NCI-H69 (cell line): ENCODE results near the gene ZNF177.
"Not testable (repeated sequence)": the region's sequence is repeated elsewhere in the genome, so short reads cannot be mapped to it uniquely, and the experiment has no call there.

Experiments used
- DNase-seq: peaks from one replicate; lab custom pipeline; 2025; lab: John Stamatoyannopoulos, UW

ZNF177 gene

DNA sequence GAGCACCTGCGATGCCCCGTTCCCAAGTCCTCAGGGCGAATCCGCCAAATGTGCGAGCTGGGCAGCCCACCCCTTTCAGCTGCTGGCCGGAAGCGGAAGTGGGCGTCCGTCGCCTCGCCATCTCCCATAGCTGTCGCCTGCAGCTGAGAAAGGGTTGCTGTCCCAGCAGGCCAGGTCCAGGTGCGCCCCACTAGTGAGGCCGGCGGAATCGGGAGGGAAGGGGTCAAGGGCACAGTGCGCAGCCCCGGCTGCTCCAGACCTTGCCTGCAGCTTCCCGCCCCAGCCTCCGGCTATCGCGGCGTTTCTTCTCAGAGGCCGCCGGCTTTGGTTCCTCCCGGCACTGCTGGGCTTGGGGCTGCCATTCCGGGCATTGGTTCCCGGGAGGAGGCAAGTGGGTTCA lies at the start of gene ZNF177:
ZNF177 (plus strand) TSS at position 109 of the 400 bp plus-strand sequence. CDS start 15,299 bp downstream, outside the sequence.
- DNase-seq = no peak

DNA sequence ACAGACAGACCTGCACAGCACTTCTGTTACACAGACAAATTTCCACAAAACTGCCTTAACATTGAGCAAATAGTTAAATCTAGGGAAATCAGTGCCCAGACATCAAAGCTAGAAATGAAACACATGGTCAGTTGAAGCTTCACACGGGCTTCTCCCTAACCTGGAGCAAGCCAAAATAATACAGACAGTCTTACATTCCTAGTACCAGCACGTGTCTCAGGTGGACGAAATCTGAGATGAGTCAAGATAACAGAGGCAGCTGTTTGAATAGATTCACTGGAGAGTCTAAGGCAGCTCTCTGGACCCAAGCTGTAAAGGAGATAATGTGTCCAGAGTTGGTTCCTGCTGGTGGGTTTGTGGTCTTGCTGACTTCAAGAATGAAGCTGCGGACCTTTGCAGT lies 49.1 kb upstream of the ZNF177 start:
- DNase-seq = no peak

GRCh38 chr19:9321338-9321737 lies 41.5 kb upstream of the ZNF177 start:
- DNase-seq = no peak

DNA sequence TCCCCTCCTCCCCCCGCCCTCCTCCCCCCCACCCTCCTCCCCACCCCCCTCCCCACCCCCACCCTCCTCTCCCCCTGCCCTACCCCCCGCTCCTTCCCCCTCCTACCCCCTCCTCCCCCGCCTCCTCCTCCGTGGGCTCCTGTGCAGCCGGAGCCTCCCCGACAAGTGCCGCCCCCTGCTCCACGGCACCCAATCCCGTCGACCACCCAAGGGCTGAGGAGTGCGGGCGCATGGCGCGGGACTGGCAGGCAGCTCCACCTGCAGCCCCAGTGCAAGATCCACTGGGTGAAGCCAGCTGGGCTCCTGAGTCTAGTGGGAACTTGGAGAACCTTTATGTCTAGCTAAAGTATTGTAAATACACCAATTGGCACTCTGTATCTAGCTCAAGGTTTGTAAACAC lies 41.1 kb upstream of the ZNF177 start:
- not testable (repeated sequence) for DNase-seq

DNA sequence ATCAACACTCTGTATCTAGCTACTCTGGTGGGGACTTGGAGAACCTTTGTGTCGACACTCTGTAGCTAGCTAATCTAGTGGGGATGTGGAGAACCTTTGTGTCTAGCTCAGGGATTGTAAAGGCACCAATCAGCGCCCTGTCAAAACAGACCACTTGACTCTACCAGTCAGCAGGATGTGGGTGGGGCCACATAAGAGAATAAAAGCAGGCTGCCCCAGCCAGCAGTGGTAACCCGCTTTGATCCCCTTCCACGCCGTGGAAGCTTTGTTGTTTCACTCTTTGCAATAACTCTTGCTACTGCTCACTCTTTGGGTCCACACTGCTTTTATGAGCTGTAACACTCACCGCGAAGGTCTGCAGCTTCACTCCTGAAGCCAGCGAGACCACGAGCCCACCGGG lies 40.6 kb upstream of the ZNF177 start:
- not testable (repeated sequence) for DNase-seq

DNA sequence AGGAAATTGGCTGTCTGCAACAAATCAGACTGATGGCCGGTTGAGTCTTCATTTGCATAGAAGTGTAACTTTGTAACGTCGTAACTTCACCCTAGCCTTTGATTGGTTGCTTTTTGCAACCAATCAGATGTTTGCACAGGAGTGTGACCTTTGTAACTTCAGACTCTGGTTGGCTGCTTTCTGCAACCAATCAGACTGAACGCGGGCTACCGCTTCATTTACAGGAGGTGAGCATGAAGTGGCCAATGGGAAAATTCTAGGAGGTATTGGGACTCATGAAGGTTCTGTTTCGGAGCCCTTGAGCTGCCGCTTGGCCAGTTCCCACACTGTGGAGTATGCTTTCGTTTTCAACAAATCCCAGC lies 39.3 kb upstream of the ZNF177 start:
- peak; percentile 82 for DNase-seq

- peak; percentile 96 for DNase-seq
Measured at GRCh38 chr19:9323919-9324583, 38.8 kb upstream of the ZNF177 start, which contains the start of gene ZNF559. Gene ZNF559, plus strand, starts transcription at chr19:9324179. Its CDS starts 14,371 bp downstream, at chr19:9338550.

DNA sequence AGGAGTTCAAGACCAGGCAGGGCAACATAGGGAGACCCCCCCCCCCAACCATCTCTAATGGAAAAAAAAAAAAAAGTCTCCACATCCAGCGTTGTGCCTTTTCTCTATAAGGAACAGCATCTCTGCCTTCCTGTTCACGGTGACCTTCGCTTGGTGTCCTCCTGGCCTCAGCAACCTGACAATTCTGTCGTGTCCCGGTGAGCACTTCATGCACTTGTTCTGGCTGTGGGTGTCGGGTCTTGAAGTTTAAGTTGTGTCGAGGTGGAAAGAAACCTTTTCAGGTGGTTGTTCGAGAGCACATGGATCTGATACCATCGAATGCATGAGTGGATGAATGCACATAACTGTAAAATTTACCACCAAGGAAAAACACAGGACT lies 38.2 kb upstream of the ZNF177 start:
- no peak for DNase-seq

GRCh38 chr19:9329999-9330398 lies 32.8 kb upstream of the ZNF177 start:
- DNase-seq = no peak

- DNase-seq = no peak
Measured at GRCh38 chr19:9342610-9343304, 20.1 kb upstream of the ZNF177 start.

DNA sequence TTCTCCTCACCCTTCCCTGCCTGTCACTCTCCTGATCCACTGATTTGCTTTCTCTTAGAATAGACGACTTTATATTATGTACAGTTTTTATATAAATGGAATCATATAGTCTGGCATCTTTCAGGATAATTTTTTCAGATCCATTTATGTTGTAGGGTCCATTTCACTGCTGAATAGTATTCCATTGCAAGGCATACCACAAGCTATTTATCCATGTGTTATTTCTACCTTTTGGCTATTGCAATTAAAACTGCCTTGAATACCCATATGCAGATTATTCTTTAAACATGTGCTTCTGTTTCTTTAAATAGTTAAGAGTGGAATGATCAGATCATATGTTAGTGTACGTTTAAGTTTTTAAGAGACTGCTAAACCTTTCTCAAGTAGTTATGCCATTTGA lies 17.8 kb upstream of the ZNF177 start:
- DNase-seq = no peak

DNA sequence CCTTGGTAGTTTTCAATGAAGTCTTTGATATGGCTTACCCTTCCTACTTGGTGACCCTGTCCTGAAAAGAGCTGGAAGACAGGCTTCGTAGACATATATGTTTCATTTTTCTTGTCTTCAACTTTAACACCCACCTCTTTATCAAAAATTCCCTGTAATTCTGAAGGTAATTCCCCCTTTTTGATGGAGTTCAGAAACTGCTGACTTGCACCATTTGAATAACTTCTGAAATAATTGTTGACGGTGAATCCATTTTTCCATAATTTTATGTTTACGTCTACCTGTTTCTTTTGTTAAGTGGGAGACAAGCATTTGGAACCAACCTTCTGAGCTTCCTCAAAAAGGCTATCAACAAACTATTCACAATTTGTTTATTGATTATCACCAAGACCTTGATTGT lies 14.6 kb upstream of the ZNF177 start:
- no peak for DNase-seq

DNA sequence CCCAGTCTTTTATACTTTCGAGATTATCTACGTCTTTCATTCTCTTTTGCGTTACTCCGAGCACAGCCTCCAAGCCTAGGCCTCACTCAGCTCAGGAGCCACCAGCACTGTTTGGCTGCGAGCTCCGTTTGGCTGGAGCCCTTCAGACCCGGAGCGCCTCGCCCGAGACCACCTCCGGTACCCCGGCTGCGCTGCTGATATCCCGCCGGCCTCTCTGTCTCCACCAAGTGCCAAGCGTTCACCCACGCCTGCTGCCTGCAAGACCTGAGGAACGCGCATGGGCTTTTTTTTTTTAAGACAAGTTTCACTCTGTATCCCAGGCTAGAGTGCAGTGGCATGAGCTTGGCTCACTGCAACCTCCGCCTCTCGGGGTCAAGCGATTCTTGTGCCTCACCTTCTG lies 14.1 kb upstream of the ZNF177 start:
- no peak for DNase-seq

DNA sequence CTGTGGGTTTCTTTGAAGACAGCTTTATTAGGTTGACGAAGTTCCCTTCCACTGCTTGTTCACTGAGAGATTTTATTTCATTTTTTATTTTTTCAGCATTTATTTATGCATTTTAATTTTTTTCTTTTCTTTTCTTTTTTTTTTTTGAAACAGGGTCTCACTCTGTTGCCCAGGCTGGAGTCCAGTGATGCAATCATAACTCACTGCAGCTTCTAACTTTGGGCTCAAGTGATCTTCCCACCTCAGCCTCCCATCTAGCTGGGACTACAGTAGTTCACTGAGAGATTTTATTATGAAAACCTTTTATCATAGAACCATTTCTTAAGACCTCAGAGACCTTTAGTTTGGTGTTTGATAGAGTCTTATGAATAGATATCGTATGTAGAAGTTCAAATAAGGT lies 10.3 kb upstream of the ZNF177 start:
- no peak for DNase-seq

DNA sequence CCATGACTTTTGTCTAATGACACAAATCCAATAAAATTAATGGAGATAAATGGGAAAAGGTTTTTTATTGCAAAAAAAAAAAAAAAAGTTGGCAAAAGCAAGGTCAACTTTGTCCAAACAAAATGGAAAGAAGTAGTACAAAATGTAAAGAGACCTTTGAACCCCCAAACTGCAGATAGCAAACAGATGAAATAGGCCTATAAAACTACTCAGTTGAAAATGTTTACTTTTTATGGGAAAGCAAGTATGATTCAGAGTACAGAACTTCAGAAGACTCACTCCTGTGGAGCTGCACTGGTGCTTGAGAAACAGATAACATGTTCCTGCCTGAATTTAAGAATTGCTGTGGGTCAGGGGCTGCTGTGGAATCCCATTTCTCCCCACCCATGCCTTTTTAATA lies 9.8 kb upstream of the ZNF177 start:
- no peak for DNase-seq

DNA sequence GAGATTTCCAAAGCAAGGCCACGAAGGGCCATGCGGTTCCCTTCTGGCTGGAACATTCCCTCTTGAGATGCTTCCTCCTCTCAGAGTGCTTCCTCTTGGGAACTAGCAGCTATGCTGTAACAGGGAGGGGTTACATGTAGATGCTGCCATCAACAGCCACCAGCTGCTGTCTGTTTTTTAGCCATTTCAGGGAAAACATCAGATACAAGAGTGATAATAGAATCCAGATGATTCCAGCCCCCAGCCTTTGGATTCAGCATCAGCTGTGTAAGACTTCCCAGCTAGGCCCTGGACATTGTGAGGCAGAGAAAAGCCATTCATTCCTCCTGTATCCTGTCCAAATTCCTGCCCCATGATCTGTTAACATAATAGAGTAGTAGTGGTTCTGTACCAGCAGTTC lies 8.2 kb upstream of the ZNF177 start:
- DNase-seq = no peak

- no peak for DNase-seq
Measured at GRCh38 chr19:9370738-9371619, 8.2 kb downstream of the ZNF177 start.

DNA sequence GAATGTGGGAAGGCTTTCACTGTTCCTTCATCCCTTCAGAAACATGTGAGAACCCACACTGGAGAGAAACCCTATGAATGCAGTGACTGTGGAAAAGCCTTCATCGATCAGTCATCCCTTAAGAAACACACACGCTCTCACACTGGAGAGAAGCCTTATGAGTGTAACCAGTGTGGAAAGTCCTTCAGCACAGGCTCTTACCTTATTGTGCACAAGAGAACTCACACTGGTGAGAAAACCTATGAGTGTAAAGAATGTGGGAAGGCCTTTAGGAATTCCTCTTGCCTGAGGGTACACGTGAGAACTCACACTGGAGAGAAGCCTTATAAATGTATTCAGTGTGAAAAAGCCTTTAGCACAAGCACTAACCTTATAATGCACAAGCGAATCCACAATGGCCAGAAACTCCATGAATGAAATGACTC lies 18.6 kb downstream of the ZNF177 start:
- DNase-seq = no peak

DNA sequence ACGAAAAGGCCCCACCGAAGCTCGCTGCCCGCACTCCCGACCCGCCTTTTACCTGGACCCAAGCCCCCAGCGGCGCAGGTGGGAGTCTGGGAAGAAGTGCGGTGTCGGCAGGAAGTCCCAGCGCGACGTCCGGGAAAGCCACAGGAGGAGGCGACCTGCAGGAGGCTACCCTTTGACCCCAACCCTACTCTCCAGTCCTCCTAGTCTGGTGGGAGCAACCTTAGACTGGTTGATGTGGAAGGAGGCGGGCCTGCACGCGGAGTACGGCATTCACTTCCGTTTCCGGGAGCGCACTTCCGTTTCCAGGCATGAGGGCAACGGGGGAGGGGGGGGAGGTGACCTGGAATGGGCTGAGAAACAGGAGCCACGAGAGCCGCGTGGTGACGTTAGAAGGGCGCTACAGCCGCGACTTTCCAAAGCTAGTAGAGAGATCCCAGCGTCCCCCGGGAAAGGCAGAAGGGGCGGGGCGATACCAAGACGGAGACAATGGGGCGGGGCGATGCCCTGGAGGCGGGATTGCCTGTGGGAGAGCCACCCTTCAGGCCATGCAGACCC lies 44.1 kb downstream of the ZNF177 start:
- DNase-seq = no peak

- no peak for DNase-seq
Measured at GRCh38 chr19:9407827-9408226, 45.0 kb downstream of the ZNF177 start.

DNA sequence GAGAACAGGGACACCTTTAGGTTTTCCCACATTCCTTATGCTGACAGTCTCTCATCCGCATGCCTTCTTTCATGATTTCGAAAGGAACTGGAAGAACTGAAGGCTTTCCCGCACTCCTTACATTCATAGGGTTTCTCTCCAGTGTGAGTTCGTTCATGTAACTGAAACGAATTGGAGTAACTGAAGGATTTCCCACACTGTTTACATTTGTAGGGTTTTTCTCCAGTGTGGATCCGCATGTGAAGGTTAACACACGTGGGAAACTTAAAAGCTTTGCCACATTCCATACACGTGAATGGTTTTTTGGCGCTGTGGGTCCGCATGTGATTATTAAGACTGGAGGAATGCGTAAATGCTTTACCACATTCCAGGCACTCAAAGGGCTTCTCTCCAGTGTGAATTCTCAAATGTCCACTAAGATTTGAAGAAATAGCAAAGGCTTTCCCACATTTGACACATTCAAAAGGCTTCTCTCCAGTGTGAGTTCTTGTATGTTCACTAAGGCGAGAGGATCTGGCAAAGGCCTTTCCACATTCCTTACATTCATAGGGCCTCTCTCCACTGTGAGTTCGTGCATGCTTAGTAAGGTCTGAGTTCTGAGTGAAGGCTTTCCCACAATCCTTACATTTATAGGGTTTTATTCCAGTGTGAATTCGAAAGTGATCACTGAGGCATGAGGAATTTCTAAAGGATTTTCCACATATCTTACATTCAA lies 50.6 kb downstream of the ZNF177 start:
- DNase-seq = no peak

DNA sequence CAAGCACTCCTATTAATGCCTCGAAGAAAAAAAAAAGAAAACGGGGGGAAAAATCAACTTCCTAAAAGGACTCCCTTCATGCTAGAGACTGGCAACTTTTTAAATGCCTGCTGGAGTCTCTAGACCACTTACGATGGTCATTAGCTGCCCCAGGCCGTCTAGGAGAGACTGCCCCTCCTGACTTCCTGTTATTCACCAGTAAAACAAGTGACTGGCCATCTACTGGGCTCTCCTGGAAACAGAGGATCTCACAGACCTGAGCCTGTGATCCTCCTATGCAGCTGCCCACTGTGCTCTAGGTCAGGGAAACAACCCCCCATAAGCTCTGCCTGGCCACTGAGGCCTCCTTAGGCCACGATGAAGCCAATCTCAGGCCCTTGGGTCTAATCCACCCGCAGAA lies 65.1 kb downstream of the ZNF177 start:
- DNase-seq = no peak
